ENCODE results near the gene SF3B2. TPM values are rescaled to one million over a fixed set of nuclear protein-coding genes. Genes with fewer than 3 reads are reported as not detected.

The SF3B2 gene
- polyA plus RNA-seq, 3 donors: 229 to 250 (median 238) TPM

Other genes starting within 250 kb of the SF3B2 start
- gene SNX32, start 218.4 kb upstream of the SF3B2 start, polyA plus RNA-seq (ENCODE audit: insufficient read length in 3 of 3): 1 to 10 TPM; 2.1 to 3.3 (median 2.3) TPM
- gene CFL1, start 194.2 kb upstream of the SF3B2 start, polyA plus RNA-seq (ENCODE audit: insufficient read length in 3 of 3): 100 to 1,000 TPM; 739 to 933 (median 787) TPM
- 10 to 100 TPM; 50.2 to 59.8 (median 53.4) TPM for gene MUS81, start 191.9 kb upstream of the SF3B2 start, polyA plus RNA-seq (ENCODE audit: insufficient read length in 3 of 3)
- 100 to 1,000 TPM; 111 to 137 (median 118) TPM for gene EFEMP2, start 179.6 kb upstream of the SF3B2 start, polyA plus RNA-seq (ENCODE audit: insufficient read length in 3 of 3)
- gene CTSW, start 172.5 kb upstream of the SF3B2 start, polyA plus RNA-seq (ENCODE audit: insufficient read length in 3 of 3): 1 to 10 TPM in 2 of 3 donors, under 1 TPM in 1; 0.73 to 1.5 (median 1.5) TPM
- gene FIBP, start 163.9 kb upstream of the SF3B2 start, polyA plus RNA-seq (ENCODE audit: insufficient read length in 3 of 3): 10 to 100 TPM; 86.5 to 95.6 (median 94.2) TPM
- gene CCDC85B, start 161.7 kb upstream of the SF3B2 start, polyA plus RNA-seq (ENCODE audit: insufficient read length in 3 of 3): 10 to 100 TPM; 10.6 to 20.8 (median 13.6) TPM
- gene FOSL1, start 152.0 kb upstream of the SF3B2 start, polyA plus RNA-seq (ENCODE audit: insufficient read length in 3 of 3): under 1 TPM in 1 of 3 donors, not detected in 2; 0.14 TPM
- gene C11orf68, start 133.3 kb upstream of the SF3B2 start, polyA plus RNA-seq (ENCODE audit: insufficient read length in 3 of 3): 10 to 100 TPM; 35.3 to 46.2 (median 44.4) TPM
- gene DRAP1, start 132.9 kb upstream of the SF3B2 start, polyA plus RNA-seq (ENCODE audit: insufficient read length in 3 of 3): 100 to 1,000 TPM in 1 of 3 donors, 10 to 100 TPM in 2; 82.5 to 112 (median 93.0) TPM
- under 1 TPM in 2 of 3 donors, not detected in 1; 0.18 to 0.28 TPM for gene TSGA10IP, start 106.9 kb upstream of the SF3B2 start, polyA plus RNA-seq (ENCODE audit: insufficient read length in 3 of 3)
- 10 to 100 TPM; 50.1 to 57.6 (median 55.5) TPM for gene SART1, start 90.6 kb upstream of the SF3B2 start, polyA plus RNA-seq (ENCODE audit: insufficient read length in 3 of 3)
- 10 to 100 TPM; 27.9 to 29.9 (median 28.2) TPM for gene EIF1AD, start 50.2 kb upstream of the SF3B2 start, polyA plus RNA-seq (ENCODE audit: insufficient read length in 3 of 3)
- gene BANF1, start 49.9 kb upstream of the SF3B2 start, polyA plus RNA-seq (ENCODE audit: insufficient read length in 3 of 3): 100 to 1,000 TPM; 243 to 285 (median 271) TPM
- gene CST6, start 40.4 kb upstream of the SF3B2 start, polyA plus RNA-seq (ENCODE audit: insufficient read length in 3 of 3): not detected
- not detected for gene CATSPER1, start 25.9 kb upstream of the SF3B2 start, polyA plus RNA-seq (ENCODE audit: insufficient read length in 3 of 3)
- 1 to 10 TPM; 5.4 to 6.4 (median 6.1) TPM for gene GAL3ST3, start 3.2 kb upstream of the SF3B2 start, polyA plus RNA-seq (ENCODE audit: insufficient read length in 3 of 3)
- gene PACS1, start 17.9 kb downstream of the SF3B2 start, polyA plus RNA-seq (ENCODE audit: insufficient read length in 3 of 3): 10 to 100 TPM; 46.0 to 53.7 (median 49.2) TPM
- gene KLC2, start 205.3 kb downstream of the SF3B2 start, polyA plus RNA-seq (ENCODE audit: insufficient read length in 3 of 3): 10 to 100 TPM; 26.8 to 29.7 (median 28.7) TPM
- 100 to 1,000 TPM; 129 to 152 (median 142) TPM for gene RAB1B, start 216.3 kb downstream of the SF3B2 start, polyA plus RNA-seq (ENCODE audit: insufficient read length in 3 of 3)
- gene CNIH2, start 225.8 kb downstream of the SF3B2 start, polyA plus RNA-seq (ENCODE audit: insufficient read length in 3 of 3): 1 to 10 TPM; 4.3 to 4.4 (median 4.4) TPM
- 10 to 100 TPM; 57.3 to 65.9 (median 65.3) TPM for gene YIF1A, start 236.8 kb downstream of the SF3B2 start, polyA plus RNA-seq (ENCODE audit: insufficient read length in 3 of 3)
- under 1 TPM in 1 of 3 donors, not detected in 2; 0.13 TPM for gene TMEM151A, start 239.5 kb downstream of the SF3B2 start, polyA plus RNA-seq (ENCODE audit: insufficient read length in 3 of 3)

All from renal pelvis (tissue), 3 donors.